Hematopoietic multipotent progenitor cell treated with erythropoietin and hydrocortisone succinate and interleukin-3 and kit ligand, for 8 days (in vitro differentiated cells): ENCODE measurements around the gene IMPDH1.
"Not testable (repeated sequence)": the region's sequence is repeated elsewhere in the genome, so short reads cannot be mapped to it uniquely, and the experiment has no call there.

ENCODE experiments used
- DNase-seq: peaks from one replicate; pipeline ENCODE4 v3.0.0-alpha.2; 2015

IMPDH1 gene

GRCh38 chr7:128409596-128410450, at the start of gene IMPDH1:
IMPDH1 (minus strand) TSS chr7:128409982; CDS start chr7:128409901, 81 bp downstream.
- peak; percentile 63 for DNase-seq

GRCh38 chr7:128459394-128459878, 49.7 kb upstream of the IMPDH1 start:
- DNase-seq: peak; percentile 87

- DNase-seq: no peak
These were observed 49.2 kb upstream of the IMPDH1 start for GRCh38 chr7:128458956-128459355.

GRCh38 chr7:128457385-128457784, 47.6 kb upstream of the IMPDH1 start:
- not testable (repeated sequence) for DNase-seq

- no peak for DNase-seq
These were observed 46.5 kb upstream of the IMPDH1 start for GRCh38 chr7:128456255-128456725.

GRCh38 chr7:128455543-128456254, 45.9 kb upstream of the IMPDH1 start, which contains the start of gene HILPDA:
HILPDA (plus strand) TSS chr7:128455878; CDS start chr7:128457269, 1,391 bp downstream.
- peak; percentile 91 for DNase-seq

- peak; percentile 36 for DNase-seq
These were observed 45.2 kb upstream of the IMPDH1 start for GRCh38 chr7:128454808-128455542.

- DNase-seq: no peak
These were observed 44.3 kb upstream of the IMPDH1 start for GRCh38 chr7:128453836-128454804.

- no peak for DNase-seq
These were observed 42.8 kb upstream of the IMPDH1 start for GRCh38 chr7:128452552-128452951.

- no peak for DNase-seq
These were observed 41.1 kb upstream of the IMPDH1 start for GRCh38 chr7:128450913-128451312.

GRCh38 chr7:128450409-128450808, 40.6 kb upstream of the IMPDH1 start:
- no peak for DNase-seq

- no peak for DNase-seq
These were observed 39.0 kb upstream of the IMPDH1 start for GRCh38 chr7:128448751-128449302.

- no peak for DNase-seq
These were observed 38.3 kb upstream of the IMPDH1 start for GRCh38 chr7:128447941-128448564.

- no peak for DNase-seq
These were observed 36.5 kb upstream of the IMPDH1 start for GRCh38 chr7:128446306-128446705.

- no peak for DNase-seq
These were observed 34.2 kb upstream of the IMPDH1 start for GRCh38 chr7:128443831-128444600.

- DNase-seq: no peak
These were observed 32.6 kb upstream of the IMPDH1 start for GRCh38 chr7:128442356-128442755.

GRCh38 chr7:128437426-128438332, 27.9 kb upstream of the IMPDH1 start:
- no peak for DNase-seq

GRCh38 chr7:128435327-128435686, 25.5 kb upstream of the IMPDH1 start:
- no peak for DNase-seq
